Mammary epithelial cell (primary cell): ENCODE results near the gene ASCL4.

Experiments used
- CTCF ChIP-seq, 2 donors: IDR thresholded peaks in 1 of 2; conservative IDR thresholded peaks in 1 of 2; 2 replicates each; pipeline ENCODE4 v1.5.1; 2011 to 2012; ENCODE audit warnings: inconsistent platforms in 2 of 2, low read length in 2 of 2, mild to moderate bottlenecking in 2 of 2, control low read depth in 1 of 2, low read depth in 1 of 2; ENCODE audit not compliant: insufficient read depth in 1 of 2; ENCODE audit errors: extremely low read depth in 1 of 2
- EZH2 ChIP-seq: IDR thresholded peaks from 2 replicates; pipeline ENCODE4 v1.6.1; 2012; ENCODE audit warnings: low read length, inconsistent platforms, borderline replicate concordance

- no peak for TF ChIP-seq CTCF (conservative IDR thresholded peaks at IDR 0.05 in 1 of 2, IDR thresholded peaks at IDR 0.05 in 1 of 2; ENCODE audit: extremely low read depth in 1 of 2, insufficient read depth in 1 of 2, low read depth in 1 of 2, low read length in 2 of 2)
- no peak for TF ChIP-seq EZH2
Measured at GRCh38 chr12:107798580-107798979, 24.1 kb downstream of the ASCL4 start.
